ENCODE measurements around the gene SCAI. TPM values are rescaled to one million over a fixed set of nuclear protein-coding genes. Genes with fewer than 3 reads are reported as not detected.

The SCAI gene
- total and polyA plus RNA-seq, 2 of the 4 experiments (the other 2 are of a cell fraction) = 3.6 to 14.5 TPM

GRCh38 chr9:125183561-125183960, 40.2 kb upstream of the SCAI start:
- H3K36me3 ChIP-seq (ENCODE audit: control insufficient read depth, insufficient read depth, low read length) = no peaks in the 10 kb centered on the region; the same call in 1 of the 2 replicates
- in situ Hi-C loops (cut with MboI; ENCODE audit: low sequenced_read_pairs) (no loop called here), dilution Hi-C loops (cut with HindIII; ENCODE audit: low sequenced_read_pairs, unreplicated experiment) (no loop called here), intact Hi-C loops (cut with micrococcal nuclease) (no loop called here)
- no peak overlapping the region; the same call in 2 of the 3 replicates for H2BK15ac ChIP-seq (ENCODE audit: low read depth, low read length)
- H3K27ac ChIP-seq (ENCODE audit: insufficient read depth, low read length) = no peak overlapping the region
- no CpG with 5 or more reads among the region's 2 CpGs for WGBS, 2 experiments (ENCODE audit: extremely low coverage in 2 of 2, insufficient read length in 1 of 2)
- no peak overlapping the region for H4K91ac ChIP-seq (ENCODE audit: insufficient read depth, low read depth, low read length)
- H3K9me3 ChIP-seq (ENCODE audit: control insufficient read depth, insufficient read depth, low read length) = no peaks in the 10 kb centered on the region
- ChIA-PET POLR2A (ENCODE audit: unreplicated experiment) (no interaction called here), CTCF (no interaction called here)
- no TSS peak for BruUV-seq (replicated peaks)
- H4K8ac ChIP-seq (ENCODE audit: low read depth in 2 of 2, low read length in 2 of 2) = no peak overlapping the region
- H4K5ac ChIP-seq (ENCODE audit: low read depth, low read length) = no peak overlapping the region
- no peak overlapping the region for H2AK5ac ChIP-seq (ENCODE audit: low read depth, low read length)
- peaks cover 5% of the 10 kb centered on the region for H3K4me1 ChIP-seq (ENCODE audit: control insufficient read depth, insufficient read depth, low read length)
- H2BK5ac ChIP-seq (ENCODE audit: low read depth, low read length, poor library complexity, severe bottlenecking) = no peak overlapping the region
- TF ChIP-seq NFE2L2 (IDR thresholded peaks at IDR 0.05; ENCODE audit: low read depth, low read length) (no peak), BHLHE40 (IDR thresholded peaks at IDR 0.05; ENCODE audit: low read depth, low read length) (no peak), RFX5 (IDR thresholded peaks at IDR 0.05; ENCODE audit: low read depth, low read length) (no peak), CTCF (conservative IDR thresholded peaks at IDR 0.05; ENCODE audit: low read depth, low read length) (no peak), ELK1 (IDR thresholded peaks at IDR 0.05; ENCODE audit: borderline replicate concordance, low read depth, low read length) (no peak), CEBPB (IDR thresholded peaks at IDR 0.05; ENCODE audit: low read depth, low read length) (no peak), SMC3 (IDR thresholded peaks at IDR 0.05; ENCODE audit: low read depth, low read length) (no peak), MXI1 (IDR thresholded peaks at IDR 0.05; ENCODE audit: borderline replicate concordance, low read depth, low read length) (no peak)
- no peak overlapping the region for H3K56ac ChIP-seq (ENCODE audit: extremely low read depth, insufficient read depth, low read length)
- 0 out of 2 replicates have a peak overlapping the region, but pooled peaks have one; percentile 26 for H3K4ac ChIP-seq (ENCODE audit: low read depth, low read length)
- peaks cover 25 to 69% of the 10 kb centered on the region in 2 experiments for H3K79me1 ChIP-seq (ENCODE audit: low read depth in 1 of 2, low read length in 2 of 2)
- H2AFZ ChIP-seq (replicated peaks; ENCODE audit: low read length, poor library complexity) = no peak overlapping the region
- H3K27me3 ChIP-seq (ENCODE audit: control insufficient read depth, insufficient read depth, low read length) = no peaks in the 10 kb centered on the region
- H2BK120ac ChIP-seq (ENCODE audit: low read depth, low read length) = no peak overlapping the region; the same call in 1 of the 2 replicates
- no peak overlapping the region for H3K4me3 ChIP-seq (ENCODE audit: insufficient read depth, low read depth, low read length)
- peak overlapping the region; percentile 58; the same call in 1 of the 2 replicates for H3K14ac ChIP-seq (replicated peaks; ENCODE audit: low read depth, low read length)
- peak overlapping the region; percentile 63 for H2AK9ac ChIP-seq (replicated peaks; ENCODE audit: low read depth, low read length, poor library complexity)
- H3K23ac ChIP-seq (ENCODE audit: low read depth, low read length) = peak overlapping the region; percentile 46; the same call in 1 of the 2 replicates
- no peak for ATAC-seq (ENCODE audit: low read depth)
- peak overlapping the region; percentile 3; the same call in 1 of the 2 replicates for H2BK20ac ChIP-seq (ENCODE audit: low read depth, low read length)
- peaks cover 61% of the 10 kb centered on the region for H4K20me1 ChIP-seq (ENCODE audit: insufficient read depth, low read length)
- H3K4me2 ChIP-seq (ENCODE audit: low read depth, low read length) = peak overlapping the region; percentile 36; the same call in 1 of the 2 replicates
- peaks cover 11% of the 10 kb centered on the region for H3K9me1 ChIP-seq (ENCODE audit: insufficient read depth, low read length)
- no peak for DNase-seq
- no peak overlapping the region for H3K9ac ChIP-seq (ENCODE audit: low read depth, low read length)
- H3K18ac ChIP-seq (ENCODE audit: low read depth, low read length) = no peak overlapping the region
